BE2C (cell line): ENCODE measurements around the gene SETD5.

Experiments
- DNase-seq: peaks from one replicate; pipeline ENCODE4 v3.0.0-alpha.2; 2020
- H3K27me3 ChIP-seq: fragments of 250-450 bp; sonication (Bioruptor Pico); 2 replicates; pipeline ENCODE4 v1.5.1; 2020; ENCODE audit warnings: mild to moderate bottlenecking
- H3K36me3 ChIP-seq: fragments of 250-450 bp; sonication (Bioruptor Pico); 2 replicates; pipeline ENCODE4 v1.5.1; 2020; ENCODE audit warnings: mild to moderate bottlenecking
- H3K4me1 ChIP-seq: fragments of 250-450 bp; sonication (Bioruptor Pico); 2 replicates; pipeline ENCODE4 v1.5.1; 2020
- H3K4me3 ChIP-seq: 2 replicates; pipeline ENCODE4 v1.5.1; 2011; ENCODE audit warnings: low read depth, low read length
- H3K9me3 ChIP-seq: fragments of 250-450 bp; sonication (Bioruptor Pico); 2 replicates; pipeline ENCODE4 v1.5.1; 2020
- CTCF ChIP-seq: IDR thresholded peaks from 2 replicates; pipeline ENCODE4 v1.5.1; 2012; ENCODE audit warnings: mild to moderate bottlenecking, low read depth, low read length

SETD5 gene

GRCh38 chr3:9422712-9423424 lies 25.5 kb downstream of the SETD5 start:
- Histone ChIP-seq H3K4me3 (peak overlapping the region; percentile 19), H3K36me3 (peaks cover 15% of the 10 kb centered on the region), H3K4me1 (peaks cover 3% of the 10 kb centered on the region), H3K9me3 (no peaks in the 10 kb centered on the region), H3K27me3 (no peaks in the 10 kb centered on the region)
- DNase-seq, result peak; percentile 71
- peak; percentile 50 for TF ChIP-seq CTCF

- Histone ChIP-seq H3K4me1 (no peaks in the 10 kb centered on the region; the same call in 1 of the 2 replicates), H3K4me3 (no peak overlapping the region), H3K9me3 (no peaks in the 10 kb centered on the region), H3K36me3 (peaks cover 48% of the 10 kb centered on the region), H3K27me3 (no peaks in the 10 kb centered on the region)
- DNase-seq, result no peak
- no peak for TF ChIP-seq CTCF
Measured at GRCh38 chr3:9428411-9428810, 31.0 kb downstream of the SETD5 start.

GRCh38 chr3:9430733-9431132 lies 33.3 kb downstream of the SETD5 start:
- Histone ChIP-seq H3K4me1 (no peaks in the 10 kb centered on the region), H3K9me3 (no peaks in the 10 kb centered on the region), H3K27me3 (no peaks in the 10 kb centered on the region), H3K36me3 (peaks cover 67% of the 10 kb centered on the region), H3K4me3 (no peak overlapping the region)
- no peak for TF ChIP-seq CTCF
- DNase-seq, result no peak

GRCh38 chr3:9433627-9434521 lies 36.5 kb downstream of the SETD5 start:
- Histone ChIP-seq H3K27me3 (no peaks in the 10 kb centered on the region), H3K4me1 (no peaks in the 10 kb centered on the region), H3K36me3 (peaks cover 54% of the 10 kb centered on the region), H3K4me3 (no peak overlapping the region), H3K9me3 (no peaks in the 10 kb centered on the region)
- no peak for DNase-seq
- no peak for TF ChIP-seq CTCF

- no peak for DNase-seq
- Histone ChIP-seq H3K4me3 (no peak overlapping the region), H3K4me1 (no peaks in the 10 kb centered on the region), H3K9me3 (no peaks in the 10 kb centered on the region), H3K36me3 (peaks cover 52% of the 10 kb centered on the region), H3K27me3 (no peaks in the 10 kb centered on the region)
- no peak for TF ChIP-seq CTCF
Measured at GRCh38 chr3:9435316-9435715, 37.9 kb downstream of the SETD5 start.

GRCh38 chr3:9439331-9439730 lies 41.9 kb downstream of the SETD5 start:
- no peak overlapping the region for H3K4me3 ChIP-seq
- H3K36me3 ChIP-seq, result peaks cover 62% of the 10 kb centered on the region
- no peaks in the 10 kb centered on the region for H3K27me3 ChIP-seq
- no peaks in the 10 kb centered on the region for H3K9me3 ChIP-seq
- DNase-seq, result no peak
- no peak for TF ChIP-seq CTCF
- no peaks in the 10 kb centered on the region for H3K4me1 ChIP-seq
